Measurements from ENCODE around the gene SPOCD1.

DNA sequence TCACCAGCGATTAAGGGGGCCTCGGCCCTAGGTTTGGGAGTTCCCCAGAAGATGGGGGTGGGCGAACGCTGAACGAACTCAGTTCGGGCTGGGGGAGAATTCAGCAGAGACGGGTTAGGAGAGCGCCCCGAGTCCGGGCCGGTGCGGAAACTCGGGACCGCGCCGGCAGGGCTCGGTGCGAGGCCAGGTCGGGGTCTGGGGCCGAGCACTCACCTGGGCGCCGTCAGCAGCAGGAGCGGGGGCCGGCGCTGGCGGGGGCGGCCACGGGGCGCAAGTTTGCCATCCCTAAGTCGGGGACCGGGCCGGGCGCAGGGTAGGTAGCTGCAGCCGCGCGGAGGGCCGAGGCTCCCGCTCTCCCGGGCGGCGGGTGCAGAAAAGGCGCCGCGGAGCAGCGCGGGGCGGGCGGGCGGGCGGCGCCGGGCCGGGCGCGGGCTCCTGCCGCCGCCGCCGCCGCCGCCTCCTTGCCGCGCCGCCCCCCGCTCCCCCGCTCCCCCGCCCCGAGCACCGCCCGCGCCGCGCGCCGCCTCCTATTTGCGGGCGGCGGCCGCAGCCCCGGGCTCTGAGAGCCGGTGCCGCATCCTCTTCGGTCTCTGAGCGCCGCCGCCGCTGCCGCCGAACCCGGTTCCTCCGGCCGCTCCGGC lies 52.0 kb downstream of the SPOCD1 start:
- TF ChIP-seq POLR2A (IDR thresholded peaks at IDR 0.05; ENCODE audit: extremely low read depth, insufficient read length) (no peak), MYC (IDR thresholded peaks at IDR 0.05; ENCODE audit: low read depth, low read length) (no peak)
- TF ChIP-seq, protein P1, sequence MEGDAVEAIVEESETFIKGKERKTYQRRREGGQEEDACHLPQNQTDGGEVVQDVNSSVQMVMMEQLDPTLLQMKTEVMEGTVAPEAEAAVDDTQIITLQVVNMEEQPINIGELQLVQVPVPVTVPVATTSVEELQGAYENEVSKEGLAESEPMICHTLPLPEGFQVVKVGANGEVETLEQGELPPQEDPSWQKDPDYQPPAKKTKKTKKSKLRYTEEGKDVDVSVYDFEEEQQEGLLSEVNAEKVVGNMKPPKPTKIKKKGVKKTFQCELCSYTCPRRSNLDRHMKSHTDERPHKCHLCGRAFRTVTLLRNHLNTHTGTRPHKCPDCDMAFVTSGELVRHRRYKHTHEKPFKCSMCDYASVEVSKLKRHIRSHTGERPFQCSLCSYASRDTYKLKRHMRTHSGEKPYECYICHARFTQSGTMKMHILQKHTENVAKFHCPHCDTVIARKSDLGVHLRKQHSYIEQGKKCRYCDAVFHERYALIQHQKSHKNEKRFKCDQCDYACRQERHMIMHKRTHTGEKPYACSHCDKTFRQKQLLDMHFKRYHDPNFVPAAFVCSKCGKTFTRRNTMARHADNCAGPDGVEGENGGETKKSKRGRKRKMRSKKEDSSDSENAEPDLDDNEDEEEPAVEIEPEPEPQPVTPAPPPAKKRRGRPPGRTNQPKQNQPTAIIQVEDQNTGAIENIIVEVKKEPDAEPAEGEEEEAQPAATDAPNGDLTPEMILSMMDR (IDR thresholded peaks at IDR 0.05; ENCODE audit: low read depth, low read length): no peak
